Keratinocyte (primary cell): Measurements from ENCODE around the gene TMEM45B.

Experiments
- CTCF ChIP-seq, 3 experiments: IDR thresholded peaks in 1 of 3; conservative IDR thresholded peaks in 1 of 3; optimal IDR thresholded peaks in 1 of 3; 2 replicates in 2 of 3; 3 replicates in 1 of 3; pipeline versions ENCODE3 to v1.5.1; 2011; ENCODE audit warnings: low read length in 3 of 3, mild to moderate bottlenecking in 3 of 3, moderate library complexity in 2 of 3, control low read depth in 1 of 3, inconsistent platforms in 1 of 3; ENCODE audit not compliant: insufficient read depth in 2 of 3; ENCODE audit errors: extremely low read depth in 1 of 3
- EZH2 ChIP-seq: IDR thresholded peaks from one replicate; pipeline ENCODE4 v1.6.1; 2012; ENCODE audit warnings: inconsistent platforms, mild to moderate bottlenecking, low read length, moderate library complexity

- no peak for TF ChIP-seq EZH2
- TF ChIP-seq CTCF (optimal IDR thresholded peaks at IDR 0.05 in 1 of 3, IDR thresholded peaks at IDR 0.05 in 1 of 3, conservative IDR thresholded peaks at IDR 0.05 in 1 of 3; ENCODE audit: extremely low read depth in 1 of 3, insufficient read depth in 2 of 3, low read length in 3 of 3): no peak
These were observed 27.4 kb upstream of the TMEM45B start for GRCh38 chr11:129788278-129788677.
